GM23248 (cell line): Measurements from ENCODE around the gene WIPF1. TPM values are rescaled to one million over a fixed set of nuclear protein-coding genes. Genes with fewer than 3 reads are reported as not detected.

ENCODE experiments used
- DNase-seq: peaks from one replicate; pipeline ENCODE4 v3.0.0-alpha.2; 2015
- H2AFZ ChIP-seq: fragments of 200-600 bp; sonication (generic); 2 replicates; pipeline ENCODE4 v1.6.1; 2016; ENCODE audit warnings: antibody characterized with exemption
- H3F3A ChIP-seq: fragments of 200-600 bp; sonication (generic); 2 replicates; pipeline ENCODE4 v1.6.1; 2016; ENCODE audit warnings: mild to moderate bottlenecking, antibody characterized with exemption, mixed run types; ENCODE audit not compliant: insufficient read depth
- H3K27ac ChIP-seq: fragments of 200-600 bp; sonication (generic); 2 replicates; pipeline ENCODE4 v1.5.1; 2016; ENCODE audit warnings: mild to moderate bottlenecking
- H3K27me3 ChIP-seq: fragments of 200-600 bp; sonication (generic); replicated peaks from 2 replicates; pipeline ENCODE4 v1.6.1; 2016; ENCODE audit warnings: mild to moderate bottlenecking; ENCODE audit not compliant: insufficient read depth
- H3K36me3 ChIP-seq: fragments of 200-600 bp; sonication (generic); 2 replicates; pipeline ENCODE4 v1.6.1; 2016; ENCODE audit warnings: low read depth, mild to moderate bottlenecking
- H3K4me1 ChIP-seq: fragments of 200-600 bp; sonication (generic); 2 replicates; pipeline ENCODE4 v1.6.1; 2016; ENCODE audit warnings: mild to moderate bottlenecking; ENCODE audit not compliant: insufficient read depth
- H3K4me2 ChIP-seq: fragments of 200-600 bp; sonication (generic); one replicate; pipeline ENCODE4 v1.6.1; 2016; ENCODE audit warnings: mild to moderate bottlenecking; ENCODE audit not compliant: unreplicated experiment
- H3K4me3 ChIP-seq: fragments of 200-600 bp; sonication (generic); 2 replicates; pipeline ENCODE4 v1.5.1; 2016; ENCODE audit warnings: mild to moderate bottlenecking
- H3K79me2 ChIP-seq: fragments of 200-600 bp; sonication (generic); 2 replicates; pipeline ENCODE4 v1.6.1; 2016; ENCODE audit warnings: mild to moderate bottlenecking; ENCODE audit not compliant: insufficient read depth
- H3K9ac ChIP-seq: fragments of 200-600 bp; sonication (generic); 2 replicates; pipeline ENCODE4 v1.6.1; 2016; ENCODE audit warnings: mild to moderate bottlenecking
- H3K9me2 ChIP-seq: fragments of 200-600 bp; sonication (generic); 2 replicates; pipeline ENCODE4 v1.6.1; 2016; ENCODE audit warnings: mixed run types, mild to moderate bottlenecking, moderate library complexity; ENCODE audit not compliant: insufficient read depth
- H3K9me3 ChIP-seq: fragments of 200-600 bp; sonication (generic); one replicate; pipeline ENCODE4 v1.6.1; 2017; ENCODE audit warnings: low read depth
- H4K20me1 ChIP-seq: fragments of 200-600 bp; sonication (generic); 2 replicates; pipeline ENCODE4 v1.6.0; 2016; ENCODE audit not compliant: insufficient read depth
- EZH2 ChIP-seq: fragments of 200-600 bp; sonication (generic); IDR thresholded peaks from 2 replicates; pipeline ENCODE4 v1.6.1; 2018; ENCODE audit warnings: antibody characterized with exemption, mild to moderate bottlenecking; ENCODE audit not compliant: insufficient read depth, poor library complexity, severe bottlenecking
- EZH2phosphoT487 ChIP-seq: fragments of 200-600 bp; sonication (generic); IDR thresholded peaks from 2 replicates; pipeline ENCODE4 v1.6.1; 2018; ENCODE audit warnings: antibody characterized with exemption, moderate library complexity, mild to moderate bottlenecking, low read depth; ENCODE audit not compliant: insufficient read depth
- WGBS, 2 experiments: methylation state at CpG; one replicate each; pipeline ENCODE4 v1.1.6; 2015 to 2017; ENCODE audit warnings: low lambda C conversion rate in 2 of 2, low coverage in 1 of 2; ENCODE audit errors: missing lambda C conversion rate in 2 of 2; 5-methylcytosine and 5-hydroxymethylcytosine counted together
- in situ Hi-C: fragments of 300-500 bp; cut with MboI; formaldehyde crosslinking; loops from 2 replicates; pipeline ENCODE4 v1.15.0; 2020
- polyA plus RNA-seq: library from polyadenylated mRNA; unstranded; fragments of >200 nt; fragmentation: Nextera tagmentation; extraction: Ambion mirVana; gene quantifications from 2 replicates; pipeline ENCODE4 v1.2.1, GENCODE V29; 2016
- total RNA-seq: library from RNA; depleted of rRNA; stranded (reverse); fragments of >200 nt; shearing (Covaris generic); gene quantifications from 2 replicates; pipeline ENCODE4 v1.2.3, GENCODE V29; 2014

Gene WIPF1
- total and polyA plus RNA-seq, 2 experiments from 2014 or later = 21.4 to 50.3 TPM

GRCh38 chr2:174611854-174612253 lies 14.2 kb upstream of the WIPF1 start:
- H3K79me2 ChIP-seq = peaks cover 57% of the 10 kb centered on the region
- H3K27ac ChIP-seq = no peak overlapping the region
- peaks cover 60% of the 10 kb centered on the region for H3K4me1 ChIP-seq
- no peaks in the 10 kb centered on the region for H3K27me3 ChIP-seq
- H3K36me3 ChIP-seq = no peaks in the 10 kb centered on the region
- no peak overlapping the region for H3K9ac ChIP-seq
- H2AFZ ChIP-seq = no peak overlapping the region
- H3F3A ChIP-seq = peaks cover 54% of the 10 kb centered on the region
- TF ChIP-seq EZH2 (no peak), EZH2phosphoT487 (no peak)
- in situ Hi-C loops = no loop called here
- H3K9me2 ChIP-seq = no peaks in the 10 kb centered on the region
- DNase-seq = no peak
- H3K4me3 ChIP-seq = no peak overlapping the region
- H3K4me2 ChIP-seq = no peak overlapping the region
- H4K20me1 ChIP-seq = no peaks in the 10 kb centered on the region
- H3K9me3 ChIP-seq = no peaks in the 10 kb centered on the region
- WGBS, 2 experiments = 94 to 95% methylated on average over 3 of the region's 3 CpGs

DNA sequence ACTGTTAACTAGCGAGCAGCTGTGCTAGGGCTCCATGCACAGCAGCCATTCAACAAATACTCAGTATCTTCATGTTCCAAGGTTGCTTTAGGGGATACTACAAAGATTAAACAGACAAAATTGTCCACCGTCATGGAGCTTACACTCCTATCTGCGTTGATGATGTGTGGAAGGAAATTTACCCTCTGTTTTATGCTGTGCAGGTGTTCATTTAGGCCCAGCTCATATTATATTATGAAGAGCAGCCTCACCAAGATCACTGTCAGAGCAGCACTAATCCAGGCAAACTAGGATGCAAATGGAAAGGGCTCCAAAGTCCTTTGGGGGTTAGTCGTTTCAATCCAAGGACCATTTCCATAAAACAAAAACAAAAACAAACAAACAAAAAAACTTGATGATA lies 13.4 kb upstream of the WIPF1 start:
- no peaks in the 10 kb centered on the region for H3K36me3 ChIP-seq
- peak overlapping the region; percentile 54; the same call in 1 of the 2 replicates for H3K9ac ChIP-seq
- H4K20me1 ChIP-seq = no peaks in the 10 kb centered on the region
- H3K79me2 ChIP-seq = peaks cover 57% of the 10 kb centered on the region
- no peak overlapping the region for H2AFZ ChIP-seq
- H3K27ac ChIP-seq = peak overlapping the region; percentile 74
- in situ Hi-C loops = no loop called here
- TF ChIP-seq EZH2 (no peak), EZH2phosphoT487 (no peak)
- H3F3A ChIP-seq = peaks cover 52% of the 10 kb centered on the region
- H3K4me3 ChIP-seq = no peak overlapping the region
- no peak for DNase-seq
- H3K4me1 ChIP-seq = peaks cover 59% of the 10 kb centered on the region
- no peaks in the 10 kb centered on the region for H3K27me3 ChIP-seq
- H3K9me3 ChIP-seq = no peaks in the 10 kb centered on the region
- WGBS, 2 experiments = 89 to 94% methylated on average over 4 of the region's 4 CpGs
- no peak overlapping the region for H3K4me2 ChIP-seq
- H3K9me2 ChIP-seq = no peaks in the 10 kb centered on the region

DNA sequence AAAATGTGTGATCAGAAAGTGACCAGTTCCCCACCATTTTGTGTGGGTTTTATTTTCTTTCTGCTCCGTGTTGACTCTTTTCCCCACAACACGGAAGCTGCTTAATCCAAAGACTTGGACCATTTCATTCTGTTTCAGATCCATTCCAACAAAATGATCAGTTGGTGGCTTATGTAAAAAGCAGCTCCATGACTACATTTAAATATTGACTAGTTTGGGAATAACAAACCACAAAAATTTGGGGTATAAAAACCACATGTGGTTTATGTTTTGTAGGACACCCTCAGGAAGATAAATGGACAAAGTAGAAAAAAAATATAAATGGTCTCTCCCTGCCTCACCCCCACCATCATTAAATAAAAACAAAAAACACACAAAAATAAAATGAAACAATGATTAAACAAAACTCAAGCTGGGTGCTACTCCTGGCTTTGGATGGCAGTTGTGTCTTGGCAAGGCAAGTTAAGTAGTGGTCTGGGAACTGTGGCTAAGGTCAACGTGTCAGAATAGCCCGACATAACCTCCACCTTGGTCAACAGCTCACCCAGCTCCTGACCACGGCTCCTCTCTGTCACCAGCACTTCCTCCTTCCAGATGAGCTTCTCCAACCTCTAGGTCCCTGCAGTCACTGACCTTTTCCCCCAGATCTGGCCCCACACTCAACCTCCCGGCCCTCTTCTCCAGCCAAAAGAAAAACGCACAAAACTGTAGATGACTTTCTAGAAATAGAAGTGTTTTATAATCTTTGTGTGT lies 12.8 kb upstream of the WIPF1 start:
- peak overlapping the region; percentile 35 for H3K4me2 ChIP-seq
- H2AFZ ChIP-seq = peak overlapping the region; percentile 45; the same call in 1 of the 2 replicates
- H3K4me1 ChIP-seq = peaks cover 59% of the 10 kb centered on the region
- H3K9me2 ChIP-seq = no peaks in the 10 kb centered on the region
- no peak overlapping the region for H3K4me3 ChIP-seq
- peaks cover 59% of the 10 kb centered on the region for H3K79me2 ChIP-seq
- TF ChIP-seq EZH2 = no peak
- TF ChIP-seq EZH2phosphoT487 = no peak
- in situ Hi-C loops = no loop called here
- no peaks in the 10 kb centered on the region for H3K9me3 ChIP-seq
- H3K36me3 ChIP-seq = no peaks in the 10 kb centered on the region
- H3F3A ChIP-seq = peaks cover 51% of the 10 kb centered on the region
- peak overlapping the region; percentile 54 for H3K9ac ChIP-seq
- peak overlapping the region; percentile 74 for H3K27ac ChIP-seq
- peak; percentile 59 for DNase-seq
- WGBS, 2 experiments = 26 to 35% methylated on average over 7 of the region's 7 CpGs
- H4K20me1 ChIP-seq = no peaks in the 10 kb centered on the region
- no peaks in the 10 kb centered on the region for H3K27me3 ChIP-seq

DNA sequence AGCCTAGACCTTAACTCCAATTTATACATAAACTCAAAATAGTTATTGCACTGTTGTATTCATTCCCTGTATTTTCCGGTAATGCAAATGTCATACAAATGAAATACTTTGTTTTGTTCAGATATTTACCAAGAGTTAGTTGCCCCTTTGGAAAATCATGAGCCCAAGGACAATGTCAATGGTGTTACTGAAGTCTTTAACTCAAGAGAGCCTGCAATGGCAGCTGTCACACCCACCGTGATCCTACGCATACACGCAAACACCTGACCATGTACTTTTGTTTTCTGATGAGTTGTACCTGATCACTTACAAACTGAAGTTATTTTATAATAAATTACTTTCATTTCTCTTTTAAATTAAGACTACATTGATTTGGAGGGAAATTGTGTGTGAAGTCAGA lies 11.7 kb upstream of the WIPF1 start:
- Histone ChIP-seq H3K9me3 (no peaks in the 10 kb centered on the region), H4K20me1 (no peaks in the 10 kb centered on the region), H2AFZ (no peak overlapping the region), H3K4me2 (no peak overlapping the region), H3K9ac (no peak overlapping the region), H3K27ac (peak overlapping the region; percentile 74), H3K79me2 (peaks cover 71% of the 10 kb centered on the region), H3F3A (peaks cover 43% of the 10 kb centered on the region), H3K36me3 (no peaks in the 10 kb centered on the region), H3K9me2 (no peaks in the 10 kb centered on the region), H3K4me1 (peaks cover 49% of the 10 kb centered on the region), H3K27me3 (no peaks in the 10 kb centered on the region), H3K4me3 (no peak overlapping the region)
- no peak for TF ChIP-seq EZH2
- no peak for TF ChIP-seq EZH2phosphoT487
- no peak for DNase-seq
- in situ Hi-C loops = no loop called here
- 99 to 100% methylated on average over 4 of the region's 4 CpGs for WGBS, 2 experiments
